Heart left ventricle (tissue), 13 donors: ENCODE data around the gene DNAJC27.

ENCODE experiments used
- POLR2A ChIP-seq, 2 donors: fragments of 450-650 bp; IDR thresholded peaks; one replicate each; pipeline ENCODE4 v1.6.1; 2017; ENCODE audit warnings: antibody characterized with exemption in 2 of 2, mild to moderate bottlenecking in 2 of 2, moderate library complexity in 2 of 2
- TF ChIP-seq, protein P1 (sequence below), 12 donors: fragments of 200-600 bp; sonication (generic) in 4 of 12; IDR thresholded peaks; one replicate each; pipeline versions ENCODE4 v1.5.0 to v1.8.0; 2018 to 2022; ENCODE audit warnings: antibody characterized with exemption in 12 of 12, mild to moderate bottlenecking in 5 of 12
- donor health status: ischemic (EF 13 %, LVEDD 7.1; RV severe dilation, severe dysfunction).
- donor health status: DM: no; HTN: yes; CAD: no.
- donor health status: DM: no; HTN: no; CAD: no.
- donor health status: ischemic (EF 25% LVEDD 6.9; RV normal size, moderate dysfunction).
- donor health status: ischemic (EF 25% LVEDD 5.7; RV mildly dilated, moderate dysfunction).
- donor health status: ischemic (EF 35%, LVEDD 5.7; RV mildly dilated, moderate dysfunction).
- donor health status: nonischemic (EF 11% LVEDD 7.7; RV severe dilation, severe dysfunction).
- donor health status: DM: yes; HTN: yes; CAD: no.
- donor health status: PGD.
- donor health status: ischemic (EF 29% LVEDD 5.4; RV normal size, mild dysfunction).
- donor health status: nonischemic (EF 23%, LVEDD 6.1; RV moderate dilation, normal function).

DNA sequence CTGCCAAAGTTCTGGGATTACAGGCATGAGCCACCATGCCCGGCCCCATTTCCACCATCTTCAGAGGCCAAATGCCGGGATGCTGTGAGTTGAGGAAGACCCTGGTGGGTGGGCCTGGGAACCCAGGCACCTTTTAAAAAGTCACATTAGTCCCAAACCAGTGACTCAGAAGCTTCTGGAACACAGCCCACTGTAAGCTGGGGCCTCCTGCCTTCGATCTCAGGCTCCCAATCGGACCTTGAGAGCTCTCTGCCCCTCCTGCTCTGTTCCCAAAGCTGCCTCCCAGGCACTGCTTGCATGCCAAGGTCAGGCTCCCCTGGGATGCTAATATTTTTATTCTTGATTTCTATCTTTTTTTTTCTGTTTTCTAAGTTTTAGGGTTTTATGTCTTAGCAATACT, 56.0 kb downstream of the DNAJC27 start:
- TF ChIP-seq, protein P1, sequence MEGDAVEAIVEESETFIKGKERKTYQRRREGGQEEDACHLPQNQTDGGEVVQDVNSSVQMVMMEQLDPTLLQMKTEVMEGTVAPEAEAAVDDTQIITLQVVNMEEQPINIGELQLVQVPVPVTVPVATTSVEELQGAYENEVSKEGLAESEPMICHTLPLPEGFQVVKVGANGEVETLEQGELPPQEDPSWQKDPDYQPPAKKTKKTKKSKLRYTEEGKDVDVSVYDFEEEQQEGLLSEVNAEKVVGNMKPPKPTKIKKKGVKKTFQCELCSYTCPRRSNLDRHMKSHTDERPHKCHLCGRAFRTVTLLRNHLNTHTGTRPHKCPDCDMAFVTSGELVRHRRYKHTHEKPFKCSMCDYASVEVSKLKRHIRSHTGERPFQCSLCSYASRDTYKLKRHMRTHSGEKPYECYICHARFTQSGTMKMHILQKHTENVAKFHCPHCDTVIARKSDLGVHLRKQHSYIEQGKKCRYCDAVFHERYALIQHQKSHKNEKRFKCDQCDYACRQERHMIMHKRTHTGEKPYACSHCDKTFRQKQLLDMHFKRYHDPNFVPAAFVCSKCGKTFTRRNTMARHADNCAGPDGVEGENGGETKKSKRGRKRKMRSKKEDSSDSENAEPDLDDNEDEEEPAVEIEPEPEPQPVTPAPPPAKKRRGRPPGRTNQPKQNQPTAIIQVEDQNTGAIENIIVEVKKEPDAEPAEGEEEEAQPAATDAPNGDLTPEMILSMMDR (IDR thresholded peaks at IDR 0.05), result no peak
- no peak for TF ChIP-seq POLR2A (IDR thresholded peaks at IDR 0.05)
